Stimulated activated CD4-positive, alpha-beta T cell treated with anti-CD3 and anti-CD28 coated beads, Interleukin-4, amount 100 ng/mL, for 24 hours (primary cell): ENCODE results near the gene CNTNAP2.

ENCODE experiments used
- DNase-seq: peaks from one replicate; pipeline ENCODE4 v3.0.0-alpha.2; 2020

The CNTNAP2 gene

DNA sequence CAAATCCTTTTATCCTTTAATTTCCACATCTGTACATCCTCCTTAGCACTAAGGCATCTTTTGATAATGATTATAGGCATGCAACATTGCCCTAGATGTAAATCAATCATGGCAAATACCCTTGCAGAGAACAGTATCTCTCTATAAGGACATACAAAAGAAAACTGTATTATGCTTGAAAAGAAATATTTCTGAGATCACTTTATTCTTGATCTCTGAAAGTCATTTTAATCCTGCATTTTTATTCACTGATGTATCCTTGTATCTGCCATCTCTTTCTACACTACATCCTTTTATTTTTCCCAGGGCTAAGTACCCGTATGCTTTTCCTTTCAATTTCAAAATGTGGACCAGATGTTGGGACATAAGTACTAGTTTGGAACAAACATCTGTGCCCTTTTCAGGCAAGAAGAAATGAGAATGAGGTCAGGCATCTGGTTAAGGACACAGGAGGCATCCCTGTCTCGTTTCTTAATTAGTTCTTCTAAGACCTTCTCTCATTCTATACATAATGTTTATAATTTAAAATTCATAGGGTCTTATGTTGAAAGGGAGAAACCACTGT, 338.6 kb downstream of the CNTNAP2 start:
- no peak for DNase-seq

DNA sequence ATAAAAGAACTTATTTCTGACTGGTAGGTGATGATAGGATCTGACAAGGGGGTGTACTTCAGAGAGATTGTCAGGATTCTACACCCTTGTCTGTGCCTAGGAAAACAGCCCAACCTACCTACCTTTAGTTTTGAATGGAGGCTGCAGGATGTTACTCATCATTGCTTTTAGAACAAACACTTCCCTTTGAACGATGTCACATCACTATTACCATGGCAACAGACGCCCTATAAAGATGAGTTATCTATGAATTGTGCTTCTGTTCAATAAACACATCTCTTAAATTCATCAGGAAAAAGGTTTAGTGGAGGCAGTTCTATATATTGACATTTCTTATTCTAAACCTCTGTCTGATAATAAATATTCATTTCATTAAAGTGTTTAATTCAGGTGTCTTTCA, 362.4 kb downstream of the CNTNAP2 start:
- DNase-seq = no peak

DNA sequence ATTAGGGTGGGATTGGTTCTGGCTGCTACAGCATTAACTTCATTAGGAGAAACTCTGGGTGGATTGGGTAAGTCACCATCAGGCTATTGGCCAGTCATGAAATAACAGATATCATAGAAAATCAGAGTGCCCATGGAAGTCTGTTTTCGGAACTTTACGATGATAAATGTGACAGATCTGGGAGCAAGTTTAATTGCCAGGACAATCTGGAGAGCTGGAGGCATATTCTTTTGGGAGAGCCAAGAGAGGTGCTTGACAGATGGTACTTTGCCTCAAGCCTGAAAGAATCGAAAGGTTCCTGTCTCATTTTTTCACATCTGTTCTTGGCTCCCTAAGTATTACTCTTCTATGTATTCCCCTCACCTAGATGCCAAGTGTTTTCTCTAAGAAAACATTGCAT, 369.9 kb downstream of the CNTNAP2 start:
- no peak for DNase-seq

DNA sequence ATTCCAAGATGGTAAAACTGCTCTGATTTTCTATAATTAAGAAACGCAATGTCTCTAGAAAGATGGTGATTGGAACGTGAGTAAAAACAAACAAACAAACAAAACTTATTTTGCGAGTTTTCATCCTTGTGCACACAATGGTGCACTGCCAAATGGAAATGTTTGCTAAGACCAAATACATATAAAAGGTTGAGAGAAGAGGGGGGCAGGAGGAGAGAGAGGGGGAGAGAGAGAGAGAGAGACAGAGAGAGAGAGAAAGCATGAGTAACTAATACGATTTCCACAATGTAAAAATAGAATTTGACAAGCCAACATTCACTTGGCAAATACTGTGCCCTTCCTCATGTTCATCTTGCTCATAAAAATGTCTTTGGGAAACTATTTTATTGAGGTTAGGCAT, 375.4 kb downstream of the CNTNAP2 start:
- DNase-seq = no peak

DNA sequence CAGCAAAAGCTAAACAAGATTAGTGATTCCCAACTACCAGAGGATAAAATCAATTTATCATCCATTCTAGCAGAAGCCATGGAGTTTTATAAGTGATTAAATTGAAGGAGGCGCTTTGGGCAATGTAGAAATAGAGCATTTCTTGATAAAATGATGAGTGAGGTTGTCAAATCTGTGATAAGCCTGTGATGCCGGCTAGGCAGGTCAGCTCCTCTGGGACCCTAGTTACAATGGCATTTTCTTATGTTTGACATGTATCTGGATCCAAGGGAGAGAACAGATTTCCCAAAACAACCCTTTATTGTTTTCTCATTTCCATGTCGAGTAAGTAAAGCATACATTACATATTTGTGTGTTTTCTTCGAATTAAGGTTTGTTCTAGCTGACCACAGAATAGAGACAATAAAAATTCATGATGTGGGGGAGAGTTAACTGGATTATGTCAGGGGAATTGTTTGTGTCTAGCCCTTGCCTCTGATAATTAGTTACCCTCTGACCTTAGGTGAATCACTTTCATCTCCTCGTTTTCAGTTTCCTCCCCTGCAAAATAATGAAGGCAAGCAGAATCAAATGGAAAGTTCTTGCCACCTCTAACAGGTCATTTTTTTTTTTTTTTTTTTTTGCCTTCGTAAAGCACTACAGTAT, 378.5 kb downstream of the CNTNAP2 start:
- DNase-seq = no peak

DNA sequence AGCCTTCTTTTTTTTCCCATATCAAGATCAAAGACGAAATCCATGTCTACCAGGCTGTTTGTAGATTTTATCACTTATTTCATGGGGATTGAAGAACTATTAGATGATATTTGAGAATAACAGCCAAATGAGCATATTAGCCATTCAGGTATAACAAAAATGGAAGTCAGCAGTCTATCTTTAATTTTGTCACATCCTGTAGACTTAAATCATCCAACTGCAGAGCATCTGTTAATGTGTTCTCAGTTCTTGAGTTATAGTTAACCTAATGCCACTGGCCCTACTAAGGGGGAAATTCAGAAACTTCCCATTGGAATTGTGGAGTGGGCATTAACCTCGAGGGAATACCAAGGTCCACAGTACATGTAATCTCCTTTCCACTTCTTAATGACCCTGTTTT, 380.1 kb downstream of the CNTNAP2 start:
- no peak for DNase-seq

DNA sequence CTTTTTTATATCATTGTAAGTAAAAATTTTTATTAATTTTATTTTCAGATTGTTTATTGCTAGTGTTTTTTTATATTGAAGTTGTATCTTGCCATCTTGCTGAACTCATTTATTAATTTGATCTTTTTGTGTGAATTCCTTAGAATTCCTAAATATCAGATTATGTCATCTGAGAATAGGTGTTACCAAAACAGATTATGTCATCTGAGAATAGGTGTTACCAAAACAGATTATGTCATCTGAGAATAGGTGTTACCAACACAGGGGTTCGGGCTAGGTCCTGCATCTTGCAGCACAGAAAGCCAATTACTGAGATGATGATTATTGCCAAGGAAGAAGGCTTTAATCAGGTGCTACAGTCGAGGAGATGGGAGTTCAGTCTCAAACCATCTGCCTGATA, 383.4 kb downstream of the CNTNAP2 start:
- DNase-seq = no peak

DNA sequence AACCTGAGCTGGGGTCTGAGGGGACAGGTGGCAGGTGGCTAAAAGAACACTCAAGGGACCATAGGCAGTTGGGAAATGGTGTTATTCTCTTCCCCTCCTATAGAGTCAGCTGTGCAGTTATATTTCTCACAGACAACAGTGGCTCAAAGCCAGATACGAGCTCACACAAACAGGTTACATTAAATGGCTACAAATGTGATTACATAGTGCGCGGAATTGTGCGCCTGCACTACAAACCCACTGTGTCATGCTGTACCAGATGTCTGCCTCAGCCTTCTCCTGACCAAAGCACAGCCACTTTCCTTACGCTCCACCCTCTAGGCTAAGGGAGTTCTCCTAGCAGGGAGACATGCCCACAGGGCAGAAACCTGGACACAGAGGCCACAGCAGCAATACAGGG, 387.2 kb downstream of the CNTNAP2 start:
- no peak for DNase-seq

DNA sequence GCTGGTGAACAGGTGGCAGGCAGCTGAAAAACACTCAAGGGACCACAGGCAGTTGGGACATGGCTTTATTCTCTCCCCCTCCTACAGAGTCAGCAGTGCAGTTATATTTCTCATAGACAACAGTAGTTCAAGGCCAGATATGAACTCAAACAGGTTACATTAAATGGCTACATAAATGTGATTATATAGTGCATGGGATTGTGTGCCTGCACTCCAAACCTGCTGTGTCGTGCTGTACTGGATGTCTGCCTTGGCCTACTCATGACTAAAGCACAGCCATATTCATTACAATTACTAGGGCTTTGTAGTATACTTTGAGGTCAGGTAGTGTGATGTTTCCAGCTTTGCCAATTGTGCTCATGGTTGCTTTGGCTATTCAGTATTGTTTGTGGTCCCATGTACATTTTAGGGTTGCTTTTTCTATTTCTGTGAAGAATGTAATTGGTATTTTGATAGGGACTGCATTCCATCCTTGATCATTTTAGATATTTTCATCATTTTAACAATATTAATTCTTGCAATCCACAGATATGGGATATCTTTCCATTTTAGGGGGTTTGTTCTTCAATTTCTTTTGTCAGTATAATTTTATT, 393.6 kb downstream of the CNTNAP2 start:
- DNase-seq = no peak

DNA sequence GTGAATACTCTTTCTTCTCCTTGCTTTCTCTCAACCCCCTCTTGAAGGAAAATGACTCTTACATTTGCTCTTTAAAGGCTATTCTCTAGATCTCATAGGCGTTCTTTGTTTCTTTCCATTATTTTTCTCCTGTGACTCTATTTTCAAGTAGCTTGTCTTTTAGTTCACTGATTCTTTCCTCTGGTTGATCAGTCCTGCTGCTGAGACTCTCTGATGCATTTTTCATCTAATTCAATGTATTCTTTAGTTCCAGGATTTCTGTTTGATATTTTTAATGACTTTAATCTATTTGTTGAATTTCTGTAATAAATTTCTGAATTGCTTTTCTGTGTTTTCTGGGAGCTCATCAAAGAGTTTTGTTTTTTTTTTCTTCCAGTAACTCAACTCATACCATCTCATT, 397.7 kb downstream of the CNTNAP2 start:
- no peak for DNase-seq

DNA sequence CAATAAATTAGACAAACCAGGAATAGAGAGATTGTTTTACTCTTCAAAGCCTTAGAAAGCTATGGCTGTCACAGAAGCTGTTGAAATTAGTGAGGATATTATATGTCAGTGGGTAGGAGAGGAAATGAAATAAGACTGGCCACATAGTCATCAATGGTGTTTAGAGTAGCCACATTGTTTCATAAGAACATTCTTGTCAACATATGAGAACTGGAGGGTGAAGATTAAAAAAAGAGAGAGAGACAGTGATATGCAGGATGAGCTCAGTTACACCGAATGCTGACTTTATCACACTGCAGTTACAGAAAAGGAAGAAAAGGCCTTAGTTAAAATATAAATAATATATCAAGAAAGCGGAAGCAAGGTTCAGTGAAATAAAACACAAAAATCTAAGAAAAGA, 412.0 kb downstream of the CNTNAP2 start:
- no peak for DNase-seq

DNA sequence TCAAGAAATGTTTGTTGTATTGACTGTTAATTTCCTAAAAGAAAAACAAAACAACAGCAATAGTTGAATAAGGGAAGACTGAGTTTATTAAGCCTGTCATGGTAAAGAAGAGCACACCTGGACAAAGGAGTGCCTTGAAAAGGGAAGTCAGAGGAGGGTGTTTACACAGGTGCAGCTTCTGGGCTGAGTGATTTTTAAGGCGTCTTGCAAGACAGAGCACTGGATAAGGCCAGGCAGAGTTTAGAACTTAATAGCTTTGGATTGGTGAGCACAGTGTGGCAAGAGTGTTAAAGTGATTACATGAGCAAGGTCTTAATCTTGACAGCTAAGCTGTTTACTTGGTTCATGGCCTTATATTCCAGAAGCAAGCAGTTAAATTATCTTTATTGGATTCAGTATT, 423.2 kb downstream of the CNTNAP2 start:
- DNase-seq = no peak

DNA sequence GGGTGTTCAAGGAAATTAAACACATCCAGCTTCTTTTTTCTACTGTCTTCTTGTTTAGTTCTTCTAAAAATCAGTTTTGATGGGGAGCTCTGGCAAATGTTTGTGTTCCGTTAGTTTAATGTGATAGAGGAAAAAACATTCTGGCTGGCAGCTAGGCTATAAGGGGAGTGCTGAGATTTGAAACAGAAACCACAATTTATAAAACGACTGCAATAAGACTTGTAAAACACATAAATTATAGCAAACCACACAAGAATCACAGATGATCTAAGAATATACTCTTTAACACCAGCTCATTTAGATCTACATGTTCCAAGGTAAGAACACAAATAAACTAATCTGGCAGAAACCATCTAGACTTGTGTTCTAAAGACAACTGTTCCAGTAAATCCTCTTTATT, 425.5 kb downstream of the CNTNAP2 start:
- DNase-seq = no peak

DNA sequence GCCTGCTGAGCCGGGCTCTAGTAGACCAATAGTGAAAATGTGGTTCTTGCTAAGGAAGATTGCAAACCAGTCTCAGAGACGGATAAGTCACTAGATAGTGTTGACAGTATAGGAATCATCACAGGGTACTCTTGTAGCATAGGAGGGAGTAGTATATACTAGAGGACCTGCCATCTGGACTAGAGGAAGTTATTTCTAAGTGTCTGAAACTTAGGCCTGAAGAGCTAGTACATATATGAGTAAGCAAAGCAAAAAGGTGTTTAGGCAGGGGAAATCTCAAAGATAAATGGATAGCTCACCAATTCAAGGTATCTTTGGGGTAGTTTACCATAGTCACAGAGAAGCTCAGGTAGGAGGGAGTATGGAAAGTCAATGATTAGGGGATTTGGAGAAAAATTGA, 428.1 kb downstream of the CNTNAP2 start:
- no peak for DNase-seq

DNA sequence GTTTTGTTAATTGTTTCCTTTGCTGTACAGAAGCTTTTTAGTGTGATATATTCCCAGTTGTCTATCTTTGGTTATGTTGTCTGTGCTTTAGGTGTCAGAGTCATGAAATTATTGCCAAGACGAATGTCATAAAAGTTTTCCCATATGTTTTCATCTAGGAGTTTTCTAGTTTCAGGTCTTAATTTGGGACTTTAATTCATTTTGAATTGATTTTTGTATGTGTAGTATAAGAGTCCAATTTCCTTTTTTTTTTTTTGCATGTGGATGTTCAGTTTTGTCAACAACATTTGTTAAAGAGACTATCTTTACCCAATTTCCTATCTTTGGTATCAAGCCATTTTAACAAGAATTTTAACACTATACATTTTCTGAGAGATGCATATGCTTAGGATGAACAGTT, 432.2 kb downstream of the CNTNAP2 start:
- DNase-seq = no peak

DNA sequence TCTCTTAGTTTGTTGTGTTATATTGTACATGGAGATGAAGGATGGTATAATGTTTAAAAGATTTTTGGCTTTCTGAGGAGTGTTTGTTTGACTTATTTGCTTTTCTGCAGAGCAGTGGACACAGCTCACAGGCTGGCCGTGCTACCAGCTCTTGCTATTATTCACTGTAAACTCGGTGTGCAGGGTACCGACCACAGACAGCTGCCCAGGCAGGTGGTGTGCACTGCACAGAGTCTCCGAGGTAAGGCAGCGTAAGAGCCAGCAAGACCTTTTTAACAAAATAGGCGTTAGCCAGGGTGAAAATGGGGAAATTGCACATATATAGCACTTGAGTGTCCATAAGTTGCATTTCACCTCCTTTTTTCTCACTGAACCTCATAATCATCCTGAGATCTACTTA, 438.0 kb downstream of the CNTNAP2 start:
- DNase-seq = no peak

DNA sequence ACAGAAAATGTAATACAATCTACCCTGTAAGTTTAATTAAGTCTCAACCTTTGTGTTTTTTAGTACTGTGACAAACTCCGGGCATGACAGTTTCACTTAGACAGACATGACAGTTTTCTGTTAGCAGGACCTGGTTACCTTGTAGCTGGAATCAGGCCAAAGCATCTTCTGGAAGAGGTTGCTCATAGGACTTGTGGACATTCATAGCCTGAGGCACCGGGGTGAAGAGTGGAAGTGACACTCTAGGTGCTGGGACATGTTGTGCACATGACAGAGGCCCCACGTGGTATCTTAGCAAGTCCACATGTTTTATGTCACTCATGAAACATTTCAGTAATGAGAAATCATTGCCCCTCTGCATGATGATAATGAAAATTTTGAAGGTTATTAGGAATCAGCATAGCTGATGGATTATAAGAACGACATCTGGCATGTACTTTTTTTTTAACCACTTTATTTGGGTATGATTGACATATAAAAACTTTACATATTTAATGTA, 441.4 kb downstream of the CNTNAP2 start:
- no peak for DNase-seq

DNA sequence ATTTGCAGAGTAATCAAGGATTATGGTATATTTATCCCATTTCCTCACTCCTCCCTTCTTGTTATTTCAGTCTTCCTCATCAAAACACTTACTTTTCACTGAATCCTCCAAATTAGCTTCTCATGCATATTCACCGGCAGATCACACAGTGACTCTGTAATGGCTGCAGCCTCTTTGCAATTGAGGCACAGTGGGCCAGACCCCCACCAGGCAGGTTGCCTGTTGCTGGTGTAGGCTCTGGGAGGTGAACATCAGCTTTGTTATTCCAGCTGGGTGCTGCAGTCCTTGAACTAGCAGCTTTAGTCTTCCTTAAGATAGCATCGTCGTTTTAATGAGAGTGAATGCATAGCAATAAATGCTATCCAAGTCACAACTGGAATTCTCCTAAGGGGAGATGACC, 449.3 kb downstream of the CNTNAP2 start:
- DNase-seq = no peak

DNA sequence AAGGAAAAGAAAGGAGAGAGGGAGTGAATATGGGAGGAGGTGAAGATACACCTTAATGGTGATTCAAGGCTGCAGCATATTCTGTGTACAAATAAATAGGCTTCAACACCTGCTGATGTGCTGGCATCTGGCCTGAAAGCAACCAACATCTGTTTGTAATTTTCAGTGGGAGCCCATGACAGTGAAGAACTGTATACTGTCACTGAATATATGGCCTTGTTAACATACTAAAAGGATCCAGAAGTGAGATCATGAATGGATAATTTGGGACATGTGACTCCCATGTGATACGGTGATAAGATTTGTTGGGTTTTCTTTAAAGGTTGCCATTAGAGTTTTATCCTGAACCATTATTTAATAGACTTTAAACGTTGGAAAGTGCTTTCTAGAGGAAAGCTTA, 459.3 kb downstream of the CNTNAP2 start:
- no peak for DNase-seq

DNA sequence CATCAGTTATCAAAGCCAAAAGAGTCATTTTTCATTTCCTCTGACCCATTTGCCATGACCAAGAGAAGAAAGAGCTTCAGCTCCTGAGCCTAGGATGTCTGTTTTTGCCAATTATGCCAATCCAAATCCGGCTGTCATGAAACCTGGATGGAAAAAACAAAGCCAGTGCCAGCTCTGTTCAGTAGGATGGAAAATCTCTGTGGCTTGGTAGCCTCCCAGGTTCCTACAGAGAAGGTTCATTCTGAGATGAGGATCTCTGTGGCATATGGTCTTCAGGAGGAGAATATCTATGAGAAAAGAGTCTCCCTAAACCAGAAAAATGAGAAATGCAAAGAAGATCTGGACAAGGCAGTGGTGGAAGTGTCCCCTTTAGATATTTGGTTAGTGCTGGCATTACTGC, 475.4 kb downstream of the CNTNAP2 start:
- DNase-seq = no peak

DNA sequence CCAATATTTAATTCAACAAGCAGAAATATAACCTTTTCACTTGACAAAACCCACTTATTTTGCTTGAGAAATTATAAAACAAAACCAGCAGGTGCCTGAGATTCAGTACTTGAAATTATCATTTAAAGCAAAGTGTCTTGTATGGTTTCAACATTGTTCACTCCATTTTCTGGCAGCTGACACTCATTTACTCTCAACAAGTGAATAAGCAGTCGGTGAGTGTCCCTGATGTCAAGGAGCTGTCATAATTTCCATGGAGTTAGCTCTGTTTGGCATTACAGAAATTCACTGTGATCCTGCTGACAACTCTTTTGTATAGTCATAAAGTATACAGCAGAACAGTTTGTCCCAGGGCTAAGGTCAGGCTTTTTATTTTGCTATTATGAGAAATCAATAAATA, 490.0 kb downstream of the CNTNAP2 start:
- no peak for DNase-seq

DNA sequence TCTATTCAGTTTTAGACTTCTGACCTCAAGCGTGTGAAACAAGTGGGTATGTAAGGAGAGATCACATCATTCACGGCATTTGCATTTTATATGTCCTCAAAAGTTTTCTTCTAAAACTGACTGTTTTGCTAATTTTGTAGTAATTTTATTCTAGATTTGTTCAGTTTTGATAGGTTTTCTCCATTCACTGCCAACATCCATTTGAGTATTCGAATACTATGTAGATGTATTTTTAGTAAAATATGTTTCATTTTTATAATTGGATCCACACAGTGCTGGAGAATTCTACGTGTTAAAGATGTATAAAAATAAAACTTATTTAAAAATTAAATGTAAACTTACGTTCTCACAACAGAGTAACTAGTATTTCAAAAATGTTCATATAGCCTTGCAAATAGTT, 503.0 kb downstream of the CNTNAP2 start:
- DNase-seq = no peak

DNA sequence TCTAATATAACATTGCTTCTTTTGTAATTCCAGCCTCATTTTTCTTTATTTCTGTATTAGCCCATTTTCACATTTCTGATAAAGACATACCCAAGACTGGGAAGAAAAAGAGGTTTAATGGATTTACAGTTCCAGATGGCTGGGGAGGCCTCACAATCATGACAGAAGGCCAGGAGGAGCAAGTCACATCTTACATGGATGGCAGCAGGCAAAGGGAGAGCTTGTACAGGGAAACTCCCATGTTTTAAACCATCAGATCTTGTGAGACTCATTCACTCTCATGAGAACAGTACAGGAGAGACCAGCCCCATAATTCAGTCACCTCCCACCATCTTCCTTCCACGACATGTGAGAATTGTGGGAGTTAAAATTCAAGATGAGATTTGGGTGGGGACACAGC, 510.3 kb downstream of the CNTNAP2 start:
- no peak for DNase-seq

DNA sequence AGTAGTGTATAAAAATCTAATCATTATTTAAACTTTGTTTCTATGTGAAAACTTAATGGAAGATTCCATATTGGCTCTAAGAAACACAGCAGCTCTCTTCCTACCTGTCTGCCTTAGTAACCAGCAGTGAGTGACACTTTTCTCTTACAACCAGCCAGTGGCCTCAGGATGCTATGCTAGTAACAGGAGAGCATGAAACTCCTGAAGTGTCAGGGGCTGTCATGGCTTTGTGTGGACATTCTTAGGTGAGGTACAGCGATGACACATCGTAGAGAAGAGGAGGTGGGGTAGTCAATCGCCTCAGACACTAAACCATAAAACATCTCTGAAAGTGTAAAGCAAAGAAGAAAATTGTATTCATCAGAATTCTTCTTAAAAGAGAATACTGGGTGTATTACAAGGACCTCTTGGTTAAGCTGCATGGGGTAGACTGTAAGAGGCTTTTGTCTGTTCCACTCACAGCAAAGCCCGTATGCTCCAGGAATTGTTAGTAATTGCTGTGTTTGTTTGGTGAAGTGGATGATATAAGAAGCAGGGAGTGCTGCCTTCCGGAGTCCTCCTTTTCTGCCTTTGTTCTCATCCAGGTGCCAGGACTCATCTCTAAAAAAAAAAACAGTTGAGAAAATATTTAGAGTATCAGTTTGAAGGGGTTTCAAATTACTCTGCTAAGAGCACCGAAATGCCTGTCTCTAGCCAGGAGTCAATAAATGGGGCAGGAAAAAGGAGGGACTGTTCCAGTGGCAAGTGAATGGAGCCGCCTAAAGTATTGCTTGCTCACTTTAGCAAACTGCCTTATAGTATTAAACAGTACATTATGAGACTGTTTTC, 518.8 kb downstream of the CNTNAP2 start:
- DNase-seq = no peak
